GM12874 (cell line): ENCODE results near the gene TIAM1.

Source experiments
- CTCF ChIP-seq: IDR thresholded peaks from 2 replicates; pipeline ENCODE4 v1.5.1; 2011; ENCODE audit warnings: low read depth, mild to moderate bottlenecking, control low read depth, low read length, moderate library complexity; ENCODE audit not compliant: insufficient read depth

Gene TIAM1

DNA sequence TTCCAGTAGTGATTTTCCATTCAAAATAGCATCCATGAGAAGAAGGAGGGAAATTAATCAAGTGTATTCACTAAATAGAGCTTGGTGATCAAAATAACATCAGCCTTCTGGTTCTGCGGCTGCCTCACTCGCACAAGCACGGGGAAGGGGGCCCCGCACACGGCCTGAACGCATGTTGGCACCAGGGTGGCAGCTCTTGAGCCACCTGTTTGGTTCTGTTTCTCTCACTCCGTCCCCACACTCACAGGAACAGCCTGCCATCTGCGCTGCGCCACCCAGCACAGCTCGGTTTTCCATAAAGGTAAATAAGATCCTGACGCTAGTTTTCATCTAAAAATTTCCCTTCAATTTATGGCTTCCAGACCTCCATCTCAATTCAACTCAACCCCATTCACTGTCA lies 49.4 kb downstream of the TIAM1 start:
- TF ChIP-seq CTCF, result no peak

- no peak for TF ChIP-seq CTCF
These were observed 50.1 kb downstream of the TIAM1 start for GRCh38 chr21:31293986-31294385.

- no peak for TF ChIP-seq CTCF
These were observed 53.3 kb downstream of the TIAM1 start for GRCh38 chr21:31290765-31291164.

DNA sequence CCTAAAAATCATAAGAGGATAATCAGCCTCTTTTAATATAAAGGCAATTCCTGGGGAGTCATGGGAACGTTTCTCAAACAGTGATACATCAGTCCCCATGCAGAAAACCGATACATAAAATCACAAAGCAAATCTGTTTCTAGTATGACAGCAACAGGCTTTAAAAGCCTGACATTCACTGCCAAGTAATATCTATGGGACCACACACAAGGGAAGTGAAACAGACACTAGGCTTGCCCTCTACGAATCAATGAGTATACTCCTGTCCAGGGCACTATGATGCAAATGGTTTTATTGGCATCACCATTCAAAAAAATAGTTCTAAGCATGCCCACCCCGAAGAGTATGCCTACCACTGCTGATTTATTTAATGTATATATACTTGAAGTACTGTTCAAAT lies 54.4 kb downstream of the TIAM1 start:
- no peak for TF ChIP-seq CTCF

DNA sequence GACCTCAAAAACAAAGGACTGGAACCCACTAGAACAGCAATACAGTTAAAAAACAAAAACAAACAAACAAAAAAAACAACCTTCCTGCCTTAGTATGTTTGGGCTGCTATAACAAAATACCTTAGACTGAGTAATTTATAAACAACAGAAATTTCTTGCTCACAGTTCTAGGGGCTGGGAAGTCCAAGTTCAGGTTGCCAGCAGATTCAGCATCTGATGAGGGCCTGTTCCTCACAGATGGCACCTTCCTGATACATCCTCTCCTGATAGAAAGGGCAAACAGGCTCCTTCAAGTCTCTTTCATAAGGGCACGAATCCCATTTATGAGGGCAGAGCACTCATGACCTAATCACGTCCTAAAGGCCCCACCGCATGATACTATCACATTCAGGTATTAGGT lies 55.9 kb downstream of the TIAM1 start:
- TF ChIP-seq CTCF, result no peak

- TF ChIP-seq CTCF, result no peak
These were observed 56.9 kb downstream of the TIAM1 start for GRCh38 chr21:31287201-31287600.

- TF ChIP-seq CTCF, result no peak
These were observed 57.4 kb downstream of the TIAM1 start for GRCh38 chr21:31286621-31287020.

- TF ChIP-seq CTCF, result no peak
These were observed 59.2 kb downstream of the TIAM1 start for GRCh38 chr21:31284797-31285397.
